ENCODE results near the gene INHBE.
A peak's percentile ranks its signal among the peaks of the same experiment; 100 is the strongest.
"Not testable (repeated sequence)": the region's sequence is repeated elsewhere in the genome, so short reads cannot be mapped to it uniquely, and the experiment has no call there.

Gene INHBE

GRCh38 chr12:57418255-57418654 lies 36.9 kb upstream of the INHBE start:
- Histone ChIP-seq H3K4me3 (replicated peaks; ENCODE audit: low read depth, low read length) (no peak overlapping the region), H3K27me3 (replicated peaks; ENCODE audit: control insufficient read depth, insufficient read depth, low read length) (no peaks in the 10 kb centered on the region), H3K36me3 (ENCODE audit: control insufficient read depth, insufficient read depth, low read length) (no peaks in the 10 kb centered on the region; the same call in 1 of the 2 replicates)
- DNase-seq (ENCODE audit: extremely low read depth, insufficient read length): no peak
- TF ChIP-seq CTCF (IDR thresholded peaks at IDR 0.05; ENCODE audit: insufficient read depth, low read length, poor library complexity, severe bottlenecking): no peak

DNA sequence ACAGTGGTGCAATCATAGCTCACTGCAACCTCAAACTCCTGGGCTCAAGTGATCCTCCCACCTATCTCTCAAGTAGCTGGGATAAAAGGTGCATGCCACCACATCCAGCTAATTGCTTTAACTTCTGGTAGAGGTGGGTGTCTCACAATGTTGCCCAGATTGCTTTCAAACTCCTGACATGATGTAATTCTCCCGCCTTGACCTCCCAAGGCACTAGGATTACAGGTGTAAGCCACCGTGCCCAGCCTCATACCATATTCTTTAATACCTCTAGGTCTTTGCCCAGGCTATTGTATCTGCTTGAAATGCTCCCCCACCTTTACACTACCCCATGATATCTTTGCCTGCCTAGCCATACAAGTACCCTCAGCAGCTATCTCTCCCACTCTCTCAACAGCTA lies 35.6 kb upstream of the INHBE start:
- Histone ChIP-seq H3K36me3 (ENCODE audit: control insufficient read depth, insufficient read depth, low read length) (no peaks in the 10 kb centered on the region; the same call in 1 of the 2 replicates), H3K27me3 (replicated peaks; ENCODE audit: control insufficient read depth, insufficient read depth, low read length) (no peaks in the 10 kb centered on the region), H3K4me3 (replicated peaks; ENCODE audit: low read depth, low read length) (no peak overlapping the region)
- DNase-seq (ENCODE audit: extremely low read depth, insufficient read length): no peak
- no peak for TF ChIP-seq CTCF (IDR thresholded peaks at IDR 0.05; ENCODE audit: insufficient read depth, low read length, poor library complexity, severe bottlenecking)

DNA sequence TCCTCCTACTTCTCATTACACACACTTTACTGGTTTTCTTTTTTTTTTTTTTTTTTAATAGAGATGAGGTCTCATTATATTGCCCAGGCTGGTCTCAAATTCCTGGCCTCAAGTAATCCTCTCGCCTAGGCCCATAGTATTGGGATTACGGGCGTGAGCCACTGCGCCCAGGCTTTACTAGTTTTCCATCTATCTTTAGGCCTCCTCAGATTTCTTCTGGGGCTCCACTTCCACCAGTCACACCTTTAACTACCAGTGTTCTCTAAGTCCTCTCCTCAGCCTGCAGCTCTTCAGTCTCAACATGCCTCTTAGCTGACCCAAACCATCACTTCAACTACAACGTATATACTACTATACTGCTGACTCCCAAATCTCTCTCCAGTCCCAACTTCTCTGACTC lies 34.6 kb upstream of the INHBE start:
- Histone ChIP-seq H3K36me3 (ENCODE audit: control insufficient read depth, insufficient read depth, low read length) (no peaks in the 10 kb centered on the region; the same call in 1 of the 2 replicates), H3K27me3 (replicated peaks; ENCODE audit: control insufficient read depth, insufficient read depth, low read length) (no peaks in the 10 kb centered on the region), H3K4me3 (replicated peaks; ENCODE audit: low read depth, low read length) (no peak overlapping the region)
- DNase-seq (ENCODE audit: extremely low read depth, insufficient read length): no peak
- no peak for TF ChIP-seq CTCF (IDR thresholded peaks at IDR 0.05; ENCODE audit: insufficient read depth, low read length, poor library complexity, severe bottlenecking)

DNA sequence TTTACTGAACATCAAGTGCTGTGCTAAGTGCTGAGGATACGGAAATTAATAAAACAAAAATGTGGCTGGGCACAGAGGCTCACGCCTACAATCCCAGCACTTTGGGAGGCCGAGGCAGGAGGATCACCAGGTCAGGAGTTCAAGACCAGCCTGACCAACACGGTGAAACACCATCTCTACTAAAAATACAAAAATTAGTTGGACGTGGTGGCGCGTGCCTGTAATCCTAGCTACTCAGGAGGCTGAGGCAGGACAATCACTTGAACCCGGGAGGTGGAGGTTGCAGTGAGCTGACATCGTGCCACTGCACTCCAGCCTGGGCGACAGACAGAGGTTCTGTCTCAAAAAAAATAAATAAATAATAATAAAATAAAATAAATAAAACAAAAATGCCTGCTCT lies 28.2 kb upstream of the INHBE start:
- not testable (repeated sequence) for H3K36me3 ChIP-seq (ENCODE audit: control insufficient read depth, insufficient read depth, low read length); DNase-seq (ENCODE audit: extremely low read depth, insufficient read length); H3K4me3 ChIP-seq (replicated peaks; ENCODE audit: low read depth, low read length); H3K27me3 ChIP-seq (replicated peaks; ENCODE audit: control insufficient read depth, insufficient read depth, low read length)

GRCh38 chr12:57428965-57429364 lies 26.1 kb upstream of the INHBE start:
- no peaks in the 10 kb centered on the region for H3K27me3 ChIP-seq (replicated peaks; ENCODE audit: control insufficient read depth, insufficient read depth, low read length)
- no peak for TF ChIP-seq CTCF (IDR thresholded peaks at IDR 0.05; ENCODE audit: insufficient read depth, low read length, poor library complexity, severe bottlenecking)
- H3K36me3 ChIP-seq (ENCODE audit: control insufficient read depth, insufficient read depth, low read length): 0 out of 2 replicates have a peak, but pooled peaks cover 1% of the 10 kb centered on the region
- no peak for DNase-seq (ENCODE audit: extremely low read depth, insufficient read length)
- peak overlapping the region; percentile 81 for H3K4me3 ChIP-seq (replicated peaks; ENCODE audit: low read depth, low read length)

DNA sequence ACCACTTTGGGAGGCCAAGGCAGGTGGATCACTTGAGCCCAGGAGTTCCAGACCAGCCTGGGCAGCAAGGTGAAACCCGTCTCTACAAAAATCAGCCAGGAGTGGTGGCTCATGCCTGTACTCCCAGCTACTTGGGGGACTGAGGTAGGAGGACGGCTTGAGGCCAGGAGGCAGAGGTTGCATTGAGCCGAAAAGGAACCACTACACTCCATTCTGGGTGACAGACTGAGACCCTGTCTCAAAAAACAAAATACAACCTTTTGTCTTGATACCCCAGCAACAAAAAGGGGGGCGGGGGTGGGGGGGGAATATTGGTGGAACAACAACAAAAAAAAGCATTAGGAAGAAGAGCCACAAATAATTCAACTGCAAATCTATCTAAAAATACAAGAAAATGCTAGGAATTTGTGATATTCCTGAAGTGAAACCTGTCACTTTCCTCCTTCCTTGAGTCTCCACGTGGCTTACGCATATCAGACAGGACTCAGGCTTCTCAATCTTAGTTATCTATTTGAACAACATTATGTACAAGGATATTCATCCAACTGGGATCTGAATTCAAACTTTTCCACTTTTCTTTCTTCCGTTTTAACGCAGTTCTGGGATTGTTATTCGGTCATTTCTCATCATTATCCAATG lies 25.5 kb upstream of the INHBE start:
- peak overlapping the region; percentile 81 for H3K4me3 ChIP-seq (replicated peaks; ENCODE audit: low read depth, low read length)
- DNase-seq (ENCODE audit: extremely low read depth, insufficient read length): no peak
- 0 out of 2 replicates have a peak, but pooled peaks cover 1% of the 10 kb centered on the region for H3K36me3 ChIP-seq (ENCODE audit: control insufficient read depth, insufficient read depth, low read length)
- no peak for TF ChIP-seq CTCF (IDR thresholded peaks at IDR 0.05; ENCODE audit: insufficient read depth, low read length, poor library complexity, severe bottlenecking)
- no peaks in the 10 kb centered on the region for H3K27me3 ChIP-seq (replicated peaks; ENCODE audit: control insufficient read depth, insufficient read depth, low read length)

Data from GM06990 (cell line).